HEK293 (cell line): ENCODE results near the gene AKR1C1.
"Not testable (repeated sequence)": the region's sequence is repeated elsewhere in the genome, so short reads cannot be mapped to it uniquely, and the experiment has no call there.

Experiments
- CTCF ChIA-PET: fragments of 350-600 bp; formaldehyde crosslinking; extraction: SDS; loops from one replicate; lab custom pipeline; 2021; ENCODE audit warnings: antibody characterized with exemption; lab: Yijun Ruan, JAX
- POLR2A ChIA-PET: fragments of 300-600 bp; formaldehyde crosslinking; extraction: SDS; loops from one replicate; lab custom pipeline; 2020; ENCODE audit warnings: antibody characterized with exemption, inconsistent platforms; lab: Yijun Ruan, JAX
- H3K27ac ChIP-seq: fragments of 200-500 bp; sonication (Bioruptor generic); 2 replicates; pipeline ENCODE4 v1.5.1; 2014; ENCODE audit warnings: low read depth, low read length, control low read depth, inconsistent platforms; ENCODE audit errors: extremely low read depth
- H3K36me3 ChIP-seq, 2 experiments: fragments of 200-500 bp in 1 of 2; sonication (Bioruptor generic) in 1 of 2; 1 replicate in 1 of 2; 2 replicates in 1 of 2; pipeline ENCODE4 v1.5.1; 2014 to 2017; ENCODE audit warnings: inconsistent platforms in 2 of 2, low read length in 2 of 2; ENCODE audit not compliant: control insufficient read depth in 2 of 2, insufficient read depth in 1 of 2
- H3K4me1 ChIP-seq: fragments of 200-500 bp; sonication (Bioruptor generic); 2 replicates; pipeline ENCODE4 v1.5.1; 2014; ENCODE audit warnings: mild to moderate bottlenecking, low read length, inconsistent platforms; ENCODE audit not compliant: control insufficient read depth, insufficient read depth
- H3K4me3 ChIP-seq: 2 replicates; pipeline ENCODE4 v1.5.1; 2011; ENCODE audit warnings: low read depth, mild to moderate bottlenecking, control low read depth, low read length, moderate library complexity
- H3K9me3 ChIP-seq: fragments of 200-500 bp; sonication (Bioruptor generic); 2 replicates; pipeline ENCODE4 v1.5.1; 2014; ENCODE audit warnings: low read depth, low read length, inconsistent platforms; ENCODE audit not compliant: control insufficient read depth, insufficient read depth
- BCL11B ChIP-seq: fragments of 450-650 bp; formaldehyde crosslinking; IDR thresholded peaks from 2 replicates; pipeline ENCODE4 v1.5.1; 2016; ENCODE audit warnings: low read depth, missing biosample characterization, missing genetic modification characterization
- HOXD13 ChIP-seq: sonication (generic); formaldehyde crosslinking; IDR thresholded peaks from 2 replicates; pipeline ENCODE4 v1.8.0; 2022; ENCODE audit warnings: missing genetic modification reagents, borderline replicate concordance
- SETDB1 ChIP-seq: IDR thresholded peaks from one replicate; pipeline ENCODE4 v1.6.1; 2017; ENCODE audit warnings: mild to moderate bottlenecking, low read length, moderate library complexity, mixed read lengths; ENCODE audit not compliant: insufficient read length
- ZNF214 ChIP-seq: fragments of 450-650 bp; formaldehyde crosslinking; IDR thresholded peaks from 2 replicates; pipeline ENCODE4 v1.5.1; 2017; ENCODE audit warnings: missing biosample characterization, mild to moderate bottlenecking, missing genetic modification characterization, borderline replicate concordance
- ZNF248 ChIP-seq: fragments of 450-650 bp; formaldehyde crosslinking; IDR thresholded peaks from 2 replicates; pipeline ENCODE4 v1.5.1; 2017; ENCODE audit warnings: missing biosample characterization, missing genetic modification characterization
- ZNF555 ChIP-seq: fragments of 450-650 bp; formaldehyde crosslinking; conservative IDR thresholded peaks from 2 replicates; pipeline ENCODE4 v1.5.1; 2017; ENCODE audit warnings: missing biosample characterization, mild to moderate bottlenecking, missing genetic modification characterization, inconsistent platforms
- ZNF626 ChIP-seq: fragments of 450-650 bp; sonication (Bioruptor Pico); formaldehyde crosslinking; IDR thresholded peaks from 2 replicates; pipeline ENCODE4 v1.5.1; 2018; ENCODE audit warnings: missing biosample characterization, missing genetic modification characterization, inconsistent platforms
- TF ChIP-seq, protein P1 (sequence below): fragments of 450-650 bp; formaldehyde crosslinking; IDR thresholded peaks from 2 replicates; pipeline ENCODE4 v1.5.1; 2016; ENCODE audit warnings: missing biosample characterization, missing genetic modification characterization, low read depth
- TF ChIP-seq, protein P2 (sequence below): fragments of 450-650 bp; formaldehyde crosslinking; IDR thresholded peaks from 2 replicates; pipeline ENCODE4 v1.5.1; 2016; ENCODE audit warnings: missing biosample characterization, missing genetic modification characterization

The AKR1C1 gene

DNA sequence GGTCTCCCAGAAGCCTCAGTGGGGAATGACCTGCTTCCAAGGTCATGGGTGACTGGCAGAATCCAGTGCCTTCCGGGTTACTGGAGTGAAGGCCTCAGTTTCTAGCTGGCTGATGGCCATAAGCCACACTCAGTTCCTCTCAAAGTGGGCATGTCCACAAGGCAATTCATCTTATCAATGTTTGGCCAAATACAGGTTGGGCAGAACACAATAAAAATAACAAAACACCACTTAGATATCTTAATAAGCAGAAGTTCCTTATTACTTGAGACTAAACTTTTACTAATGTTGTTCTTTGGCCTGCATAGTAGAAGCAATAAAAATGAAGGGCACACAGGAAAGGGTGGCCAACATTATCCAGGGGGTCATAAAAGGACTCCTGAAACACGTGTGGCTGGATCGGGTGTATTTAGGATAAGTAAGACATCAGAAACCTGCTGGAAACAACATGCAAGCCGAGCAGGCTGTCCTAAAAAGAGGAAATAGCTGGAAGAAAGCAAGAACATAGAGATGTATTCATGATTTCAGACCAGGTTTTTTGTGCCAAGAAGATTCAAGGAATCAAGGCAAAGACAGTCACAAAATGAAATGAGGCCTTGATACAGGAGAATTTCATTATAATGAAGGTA is 60.1 kb downstream of the AKR1C1 start:
- H3K4me1 ChIP-seq: no peaks in the 10 kb centered on the region
- no peak for TF ChIP-seq ZNF626
- TF ChIP-seq, protein P1, sequence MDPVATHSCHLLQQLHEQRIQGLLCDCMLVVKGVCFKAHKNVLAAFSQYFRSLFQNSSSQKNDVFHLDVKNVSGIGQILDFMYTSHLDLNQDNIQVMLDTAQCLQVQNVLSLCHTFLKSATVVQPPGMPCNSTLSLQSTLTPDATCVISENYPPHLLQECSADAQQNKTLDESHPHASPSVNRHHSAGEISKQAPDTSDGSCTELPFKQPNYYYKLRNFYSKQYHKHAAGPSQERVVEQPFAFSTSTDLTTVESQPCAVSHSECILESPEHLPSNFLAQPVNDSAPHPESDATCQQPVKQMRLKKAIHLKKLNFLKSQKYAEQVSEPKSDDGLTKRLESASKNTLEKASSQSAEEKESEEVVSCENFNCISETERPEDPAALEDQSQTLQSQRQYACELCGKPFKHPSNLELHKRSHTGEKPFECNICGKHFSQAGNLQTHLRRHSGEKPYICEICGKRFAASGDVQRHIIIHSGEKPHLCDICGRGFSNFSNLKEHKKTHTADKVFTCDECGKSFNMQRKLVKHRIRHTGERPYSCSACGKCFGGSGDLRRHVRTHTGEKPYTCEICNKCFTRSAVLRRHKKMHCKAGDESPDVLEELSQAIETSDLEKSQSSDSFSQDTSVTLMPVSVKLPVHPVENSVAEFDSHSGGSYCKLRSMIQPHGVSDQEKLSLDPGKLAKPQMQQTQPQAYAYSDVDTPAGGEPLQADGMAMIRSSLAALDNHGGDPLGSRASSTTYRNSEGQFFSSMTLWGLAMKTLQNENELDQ (tag by site-specific recombination): no peak
- TF ChIP-seq, all 188 proteins: peak for 0
- no peak overlapping the region for H3K27ac ChIP-seq
- CTCF ChIA-PET: interaction anchor here (0.8 to 1.2 kb wide), 2 partner anchors 67 to 174 kb away, joined by 3 to 5 read pairs; no protein-coding TSS in a partner anchor
- H3K9me3 ChIP-seq: no peaks in the 10 kb centered on the region
- H3K4me3 ChIP-seq: no peak overlapping the region
- H3K36me3 ChIP-seq: no peaks in the 10 kb centered on the region
- POLR2A ChIA-PET: no interaction called here

DNA sequence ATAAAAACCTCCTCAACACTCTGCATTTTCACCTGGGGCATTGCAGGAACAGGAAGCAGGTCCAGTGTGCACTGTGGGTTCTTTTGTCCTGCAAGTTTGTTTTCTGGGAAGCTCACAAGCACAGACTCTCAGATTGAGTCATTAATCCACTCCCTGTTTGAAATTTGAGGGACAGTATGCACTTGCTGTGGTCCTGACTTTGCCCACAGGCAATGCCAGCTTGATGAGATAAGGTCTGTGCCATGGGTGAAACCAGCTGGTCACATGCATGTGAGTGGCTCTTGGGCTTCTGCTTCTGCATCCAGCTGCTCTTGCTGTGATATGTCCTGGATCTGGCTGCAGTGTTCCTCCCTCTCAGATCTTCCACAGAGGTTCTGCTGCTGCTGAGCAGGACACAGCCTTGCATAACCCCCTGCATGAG is 62.3 kb downstream of the AKR1C1 start:
- H3K36me3 ChIP-seq, H3K9me3 ChIP-seq, POLR2A ChIA-PET, H3K4me3 ChIP-seq, H3K4me1 ChIP-seq, H3K27ac ChIP-seq: not testable (repeated sequence)
- CTCF ChIA-PET: interaction anchor here (0.5 to 0.8 kb wide), 3 partner anchors 257 to 1029 kb away, joined by 3 to 4 read pairs (median 3); no protein-coding TSS in a partner anchor

DNA sequence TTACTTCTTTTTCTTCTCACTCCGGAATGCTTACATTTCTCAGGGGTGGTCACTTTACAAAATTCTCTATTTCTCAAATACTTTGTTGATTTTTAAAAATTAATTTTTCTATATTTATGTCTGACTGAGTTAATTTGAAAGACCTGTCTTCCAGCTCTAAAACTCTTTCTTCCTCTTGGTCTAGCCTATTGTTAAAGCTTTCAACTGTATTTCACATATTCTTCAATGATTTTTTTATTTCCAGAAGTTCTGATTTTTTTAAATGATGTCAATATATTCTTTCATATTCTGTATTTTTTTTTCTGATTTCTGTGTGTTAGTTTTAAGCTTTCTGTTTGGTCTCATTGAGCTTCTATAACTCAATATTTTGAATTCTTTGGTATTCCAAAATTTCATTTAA is 67.8 kb downstream of the AKR1C1 start:
- Histone ChIP-seq H3K27ac (no peak overlapping the region), H3K36me3 (no peaks in the 10 kb centered on the region), H3K4me3 (no peak overlapping the region), H3K9me3 (no peaks in the 10 kb centered on the region), H3K4me1 (no peaks in the 10 kb centered on the region)
- ChIA-PET CTCF (interaction anchor here (1.5 kb wide), 1 partner anchor 181 kb away, joined by 4 read pairs; no protein-coding TSS in a partner anchor), POLR2A (no interaction called here)
- TF ChIP-seq HOXD13 (CRISPR knock-in tag) (no peak), BCL11B (no peak), ZNF555 (no peak), ZNF214 (tag by site-specific recombination) (no peak), ZNF248 (no peak), SETDB1 (peak; percentile 43)
- TF ChIP-seq, protein P2, sequence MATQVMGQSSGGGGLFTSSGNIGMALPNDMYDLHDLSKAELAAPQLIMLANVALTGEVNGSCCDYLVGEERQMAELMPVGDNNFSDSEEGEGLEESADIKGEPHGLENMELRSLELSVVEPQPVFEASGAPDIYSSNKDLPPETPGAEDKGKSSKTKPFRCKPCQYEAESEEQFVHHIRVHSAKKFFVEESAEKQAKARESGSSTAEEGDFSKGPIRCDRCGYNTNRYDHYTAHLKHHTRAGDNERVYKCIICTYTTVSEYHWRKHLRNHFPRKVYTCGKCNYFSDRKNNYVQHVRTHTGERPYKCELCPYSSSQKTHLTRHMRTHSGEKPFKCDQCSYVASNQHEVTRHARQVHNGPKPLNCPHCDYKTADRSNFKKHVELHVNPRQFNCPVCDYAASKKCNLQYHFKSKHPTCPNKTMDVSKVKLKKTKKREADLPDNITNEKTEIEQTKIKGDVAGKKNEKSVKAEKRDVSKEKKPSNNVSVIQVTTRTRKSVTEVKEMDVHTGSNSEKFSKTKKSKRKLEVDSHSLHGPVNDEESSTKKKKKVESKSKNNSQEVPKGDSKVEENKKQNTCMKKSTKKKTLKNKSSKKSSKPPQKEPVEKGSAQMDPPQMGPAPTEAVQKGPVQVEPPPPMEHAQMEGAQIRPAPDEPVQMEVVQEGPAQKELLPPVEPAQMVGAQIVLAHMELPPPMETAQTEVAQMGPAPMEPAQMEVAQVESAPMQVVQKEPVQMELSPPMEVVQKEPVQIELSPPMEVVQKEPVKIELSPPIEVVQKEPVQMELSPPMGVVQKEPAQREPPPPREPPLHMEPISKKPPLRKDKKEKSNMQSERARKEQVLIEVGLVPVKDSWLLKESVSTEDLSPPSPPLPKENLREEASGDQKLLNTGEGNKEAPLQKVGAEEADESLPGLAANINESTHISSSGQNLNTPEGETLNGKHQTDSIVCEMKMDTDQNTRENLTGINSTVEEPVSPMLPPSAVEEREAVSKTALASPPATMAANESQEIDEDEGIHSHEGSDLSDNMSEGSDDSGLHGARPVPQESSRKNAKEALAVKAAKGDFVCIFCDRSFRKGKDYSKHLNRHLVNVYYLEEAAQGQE (tag by site-specific recombination): no peak

DNA sequence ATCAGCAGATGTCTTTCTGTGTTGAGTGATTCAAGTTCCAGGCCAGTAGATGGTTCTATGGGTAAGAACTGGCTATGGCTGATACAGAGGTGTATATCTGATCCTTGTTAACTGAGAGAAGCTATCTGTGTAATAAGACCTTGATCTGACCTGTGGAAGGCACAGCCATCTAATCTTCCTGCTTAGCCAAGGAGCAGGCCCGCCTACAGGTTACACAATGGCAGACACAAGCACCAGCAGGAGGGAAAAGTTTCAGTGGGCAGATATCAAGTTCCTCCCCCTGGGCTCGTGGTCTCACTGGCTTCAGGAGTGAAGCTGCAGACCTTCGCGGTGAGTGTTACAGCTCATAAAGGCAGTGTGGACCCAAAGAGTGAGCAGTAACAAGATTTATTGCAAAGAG is 68.4 kb downstream of the AKR1C1 start:
- H3K9me3 ChIP-seq, H3K27ac ChIP-seq, H3K4me1 ChIP-seq, H3K4me3 ChIP-seq, H3K36me3 ChIP-seq, POLR2A ChIA-PET: not testable (repeated sequence)
- CTCF ChIA-PET: interaction anchor here (1.5 kb wide), 1 partner anchor 181 kb away, joined by 4 read pairs; no protein-coding TSS in a partner anchor

DNA sequence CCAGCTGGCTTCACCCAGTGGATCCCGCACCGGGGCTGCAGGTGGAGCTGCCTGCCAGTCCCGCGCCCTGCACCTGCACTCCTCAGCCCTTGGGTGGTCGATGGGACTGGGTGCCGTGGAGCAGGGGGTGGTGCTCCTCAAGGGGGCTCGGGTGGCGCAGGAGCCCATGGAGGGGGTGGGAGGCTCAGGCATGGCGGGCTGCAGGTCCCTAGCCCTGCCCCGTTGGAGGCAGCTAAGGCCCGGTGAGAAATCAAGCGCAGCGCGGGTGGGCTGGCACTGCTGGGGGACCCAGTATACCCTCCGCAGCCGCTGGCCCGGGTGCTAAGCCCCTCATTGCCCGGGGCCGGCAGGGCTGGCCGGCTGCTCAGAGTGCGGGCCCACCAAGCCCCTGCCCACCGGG is 69.2 kb downstream of the AKR1C1 start:
- H3K36me3 ChIP-seq, H3K4me1 ChIP-seq, H3K4me3 ChIP-seq, H3K9me3 ChIP-seq, POLR2A ChIA-PET, H3K27ac ChIP-seq: not testable (repeated sequence)
- CTCF ChIA-PET: interaction anchor here (1.5 kb wide), 1 partner anchor 182 kb away, joined by 4 read pairs; no protein-coding TSS in a partner anchor
